ENCODE measurements around the gene DLG2. TPM values are rescaled to one million over a fixed set of nuclear protein-coding genes. Genes with fewer than 3 reads are reported as not detected.

The DLG2 gene
- total RNA-seq, 4 donors from 2014 or later: 0.18 to 8.3 (median 2.5) TPM

DNA sequence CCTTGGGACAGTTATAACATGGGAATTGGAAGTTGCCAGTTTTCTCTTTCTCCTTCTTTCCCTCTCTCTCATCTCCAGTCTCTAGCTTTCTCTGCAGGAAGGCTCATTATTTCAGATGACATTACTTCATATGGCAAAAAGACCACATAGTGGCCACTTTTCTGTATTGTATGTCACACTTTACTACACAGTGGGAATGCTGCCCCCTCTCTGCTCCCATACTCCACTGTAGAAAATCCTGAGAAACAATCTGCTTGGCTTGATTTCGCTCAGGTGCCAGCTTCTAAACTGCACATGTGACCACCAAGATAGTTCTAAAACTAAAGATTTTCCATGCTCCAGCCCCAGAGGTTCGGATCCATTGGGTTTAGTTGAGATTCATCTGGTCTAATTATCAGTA is 1480.3 kb downstream of the DLG2 start:
- Histone ChIP-seq H3K4me1 (no peaks in the 10 kb centered on the region), H3K4me3 (no peak overlapping the region), H3K27me3 (no peaks in the 10 kb centered on the region), H3K9me3 (no peaks in the 10 kb centered on the region), H3K27ac (no peak overlapping the region), H3K36me3 (no peaks in the 10 kb centered on the region)
- no peak for DNase-seq
- TF ChIP-seq, protein P1, sequence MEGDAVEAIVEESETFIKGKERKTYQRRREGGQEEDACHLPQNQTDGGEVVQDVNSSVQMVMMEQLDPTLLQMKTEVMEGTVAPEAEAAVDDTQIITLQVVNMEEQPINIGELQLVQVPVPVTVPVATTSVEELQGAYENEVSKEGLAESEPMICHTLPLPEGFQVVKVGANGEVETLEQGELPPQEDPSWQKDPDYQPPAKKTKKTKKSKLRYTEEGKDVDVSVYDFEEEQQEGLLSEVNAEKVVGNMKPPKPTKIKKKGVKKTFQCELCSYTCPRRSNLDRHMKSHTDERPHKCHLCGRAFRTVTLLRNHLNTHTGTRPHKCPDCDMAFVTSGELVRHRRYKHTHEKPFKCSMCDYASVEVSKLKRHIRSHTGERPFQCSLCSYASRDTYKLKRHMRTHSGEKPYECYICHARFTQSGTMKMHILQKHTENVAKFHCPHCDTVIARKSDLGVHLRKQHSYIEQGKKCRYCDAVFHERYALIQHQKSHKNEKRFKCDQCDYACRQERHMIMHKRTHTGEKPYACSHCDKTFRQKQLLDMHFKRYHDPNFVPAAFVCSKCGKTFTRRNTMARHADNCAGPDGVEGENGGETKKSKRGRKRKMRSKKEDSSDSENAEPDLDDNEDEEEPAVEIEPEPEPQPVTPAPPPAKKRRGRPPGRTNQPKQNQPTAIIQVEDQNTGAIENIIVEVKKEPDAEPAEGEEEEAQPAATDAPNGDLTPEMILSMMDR (IDR thresholded peaks at IDR 0.05): no peak
- no peak for TF ChIP-seq POLR2A (IDR thresholded peaks at IDR 0.05)

DNA sequence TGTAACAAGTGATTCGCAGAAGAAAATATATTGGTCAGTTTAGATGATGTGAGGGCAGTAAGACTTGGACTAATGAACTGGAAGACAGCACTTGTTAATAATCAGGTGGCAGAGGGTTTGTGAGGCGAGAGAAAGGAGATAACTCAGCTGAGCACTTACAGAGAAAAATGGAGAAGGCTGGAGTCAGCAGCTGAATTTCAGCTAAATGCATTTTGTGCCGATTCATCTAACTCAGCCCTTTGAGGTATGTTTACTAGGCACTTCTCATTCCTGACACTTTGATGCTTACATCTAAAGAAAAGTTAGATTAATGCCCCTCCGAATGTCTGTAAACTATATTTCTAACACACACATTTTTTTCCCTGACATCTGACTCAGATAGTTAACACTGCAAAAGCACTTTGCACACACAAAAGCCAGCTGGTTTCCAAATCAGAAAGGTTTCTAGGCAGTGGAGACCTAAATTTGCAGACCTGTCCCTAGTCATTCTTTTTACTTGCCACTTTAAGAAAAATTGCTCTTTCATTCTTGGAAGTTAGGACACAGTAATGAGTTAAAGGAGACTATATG is 1481.4 kb downstream of the DLG2 start:
- H3K4me1 ChIP-seq: no peaks in the 10 kb centered on the region
- no peak for TF ChIP-seq POLR2A (IDR thresholded peaks at IDR 0.05)
- TF ChIP-seq, protein P1 (IDR thresholded peaks at IDR 0.05): no peak
- H3K4me3 ChIP-seq: no peak overlapping the region
- H3K36me3 ChIP-seq: no peaks in the 10 kb centered on the region
- H3K9me3 ChIP-seq: no peaks in the 10 kb centered on the region
- H3K27me3 ChIP-seq: no peaks in the 10 kb centered on the region
- H3K27ac ChIP-seq: no peak overlapping the region
- DNase-seq: no peak

DNA sequence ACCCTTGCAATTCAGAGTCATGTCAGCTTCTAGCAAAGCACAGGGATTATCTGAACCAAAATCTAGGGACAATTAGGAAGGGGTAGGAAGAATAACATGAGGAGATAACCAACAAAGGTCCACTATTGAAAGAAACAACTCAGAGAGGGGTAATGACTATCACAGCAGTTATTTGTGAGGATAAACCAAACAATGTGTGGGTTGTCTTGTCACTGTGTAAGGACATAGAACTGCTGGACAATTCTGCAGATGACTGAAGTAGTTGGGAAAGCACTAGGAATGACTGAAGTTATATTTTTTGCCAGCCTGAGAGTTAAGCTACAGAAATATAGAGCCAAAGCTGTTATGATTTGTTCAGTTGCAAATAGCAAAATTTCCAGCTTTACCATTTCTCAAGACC is 1482.6 kb downstream of the DLG2 start:
- H3K4me3 ChIP-seq: no peak overlapping the region
- no peaks in the 10 kb centered on the region for H3K4me1 ChIP-seq
- DNase-seq: no peak
- H3K9me3 ChIP-seq: no peaks in the 10 kb centered on the region
- H3K27me3 ChIP-seq: no peaks in the 10 kb centered on the region
- no peak for TF ChIP-seq POLR2A (IDR thresholded peaks at IDR 0.05)
- no peak overlapping the region for H3K27ac ChIP-seq
- H3K36me3 ChIP-seq: no peaks in the 10 kb centered on the region

DNA sequence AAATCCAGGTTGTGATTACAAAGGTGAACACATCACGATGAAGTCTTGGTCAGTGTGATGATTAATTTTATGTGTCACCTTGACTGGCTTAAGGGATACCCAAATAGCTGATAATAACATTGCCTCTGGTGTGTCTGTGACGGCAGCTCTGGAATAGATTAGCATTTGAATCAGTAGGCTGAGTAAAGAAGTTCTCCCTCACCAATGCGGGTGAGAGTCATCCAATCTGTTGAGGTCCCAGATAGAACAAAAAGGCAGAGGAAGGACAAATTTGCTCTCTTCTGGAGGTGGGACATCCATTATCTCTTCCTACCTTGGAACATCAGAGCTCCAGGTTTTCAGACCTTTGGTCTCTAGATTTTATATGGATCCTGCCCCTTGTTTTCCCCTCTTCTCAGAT is 1484.7 kb downstream of the DLG2 start:
- TF ChIP-seq, protein P1 (IDR thresholded peaks at IDR 0.05): no peak
- Histone ChIP-seq H3K27ac (no peak overlapping the region), H3K27me3 (no peaks in the 10 kb centered on the region), H3K4me3 (no peak overlapping the region), H3K36me3 (no peaks in the 10 kb centered on the region), H3K9me3 (no peaks in the 10 kb centered on the region), H3K4me1 (no peaks in the 10 kb centered on the region)
- no peak for DNase-seq

DNA sequence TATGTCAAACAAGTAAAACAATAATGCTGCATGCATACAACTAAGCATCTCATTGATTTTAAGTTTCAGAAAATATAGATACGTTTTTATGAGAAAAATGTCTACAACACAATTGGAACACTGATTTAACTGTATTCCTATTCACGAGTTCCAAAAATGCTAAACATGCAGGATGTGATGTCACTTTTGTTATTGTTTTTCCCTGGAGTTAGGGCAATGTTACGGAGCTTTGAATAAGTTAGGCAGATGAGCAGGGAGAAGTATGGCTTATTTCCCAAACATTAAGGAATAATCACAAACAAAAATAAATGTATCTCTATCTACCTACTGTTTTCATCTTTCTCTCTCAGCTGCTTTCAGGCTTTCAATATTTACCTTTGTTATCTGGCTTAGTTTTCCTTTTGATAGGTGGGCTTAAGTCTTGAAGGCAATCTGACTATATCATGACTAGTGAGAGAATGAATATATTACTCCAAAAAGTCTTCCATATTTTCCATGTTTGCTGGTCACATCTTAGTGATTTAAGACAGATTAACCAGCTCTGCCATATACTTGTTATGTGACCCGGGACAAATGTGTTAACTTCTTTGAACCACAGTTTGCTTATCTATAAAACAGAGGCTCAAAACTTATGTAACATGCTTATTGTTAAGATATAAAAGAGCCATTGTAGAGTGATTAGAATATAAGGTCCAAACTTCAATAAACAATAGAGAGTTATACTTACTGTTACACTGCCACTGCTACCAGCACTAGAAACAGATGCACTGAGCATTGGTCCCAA is 1486.6 kb downstream of the DLG2 start:
- no peak for DNase-seq
- no peaks in the 10 kb centered on the region for H3K36me3 ChIP-seq
- TF ChIP-seq POLR2A (IDR thresholded peaks at IDR 0.05): no peak
- TF ChIP-seq, protein P1 (IDR thresholded peaks at IDR 0.05): no peak

DNA sequence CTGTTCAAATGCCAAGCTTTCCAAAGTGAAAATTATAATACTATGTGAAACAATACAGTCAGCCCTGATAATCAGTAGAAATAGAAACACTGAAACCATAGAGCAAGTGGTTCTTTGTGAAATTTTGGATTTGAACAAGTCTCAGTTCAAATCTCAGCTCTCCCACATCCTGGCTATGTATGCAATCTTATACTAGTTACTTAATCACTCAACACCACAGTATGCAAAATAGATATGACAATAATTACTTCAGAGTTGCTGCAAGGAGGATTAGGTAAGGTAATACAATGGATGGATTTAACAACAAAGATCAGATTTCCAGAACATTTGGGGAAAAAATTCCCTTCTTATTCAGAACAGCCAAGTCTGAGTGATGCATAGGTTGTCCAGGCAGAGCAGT is 1489.2 kb downstream of the DLG2 start:
- Histone ChIP-seq H3K27me3 (no peaks in the 10 kb centered on the region), H3K27ac (no peak overlapping the region), H3K4me1 (no peaks in the 10 kb centered on the region), H3K4me3 (no peak overlapping the region), H3K9me3 (no peaks in the 10 kb centered on the region), H3K36me3 (no peaks in the 10 kb centered on the region)
- TF ChIP-seq POLR2A (IDR thresholded peaks at IDR 0.05): no peak
- TF ChIP-seq, protein P1 (IDR thresholded peaks at IDR 0.05): no peak
- DNase-seq: no peak

More for the DNA sequence above, 1486.6 kb downstream of the DLG2 start:
- no peaks in the 10 kb centered on the region for H3K4me1 ChIP-seq
- no peaks in the 10 kb centered on the region for H3K27me3 ChIP-seq
- no peaks in the 10 kb centered on the region for H3K9me3 ChIP-seq
- H3K27ac ChIP-seq: no peak overlapping the region
- no peak overlapping the region for H3K4me3 ChIP-seq
